ENCODE measurements around the gene SLC5A1.

- TF ChIP-seq EZH2phosphoT487 (IDR thresholded peaks at IDR 0.05; ENCODE audit: borderline replicate concordance, low read length) (no peak), CTCF (IDR thresholded peaks at IDR 0.05; ENCODE audit: low read depth, low read length, poor library complexity, severe bottlenecking) (no peak)
Measured at GRCh38 chr22:32034275-32034674, 8.8 kb upstream of the SLC5A1 start.
